Pancreas (tissue), 10 donors: ENCODE measurements around the gene SYPL2. TPM values are rescaled to one million over a fixed set of nuclear protein-coding genes. Genes with fewer than 3 reads are reported as not detected.

Source experiments
- ATAC-seq, 4 donors: fragments of 200-7000 bp; cut with Tn5 transposase; one replicate each; pipeline versions ENCODE4 v1.8.0 to v1.9.1; 2020; ENCODE audit warnings: mild to moderate bottlenecking in 4 of 4, moderate library complexity in 4 of 4
- DNase-seq, 6 donors: peaks; one replicate each; pipeline ENCODE4 v3.0.0-alpha.2; 2020
- FAIRE-seq: peaks from 2 replicates; lab custom pipeline; 2012; peaks lifted over from hg19 to GRCh38; lab: Jason Lieb, UNC
- H3K27ac ChIP-seq, 4 donors: fragments of 200-600 bp; sonication (generic); 1 replicate in 3 of 4; 2 replicates in 1 of 4; pipeline versions ENCODE4 v1.5.0 to v1.8.0; 2020
- H3K27me3 ChIP-seq, 4 donors: fragments of 200-600 bp; one replicate each; pipeline ENCODE4 v1.8.0; 2021
- H3K36me3 ChIP-seq, 3 donors: fragments of 200-600 bp; sonication (generic) in 1 of 3; one replicate each; pipeline versions ENCODE4 v1.5.0 to v1.8.0; 2020 to 2021
- H3K4me1 ChIP-seq, 3 donors: fragments of 200-600 bp; one replicate each; pipeline ENCODE4 v1.8.0; 2021
- H3K4me3 ChIP-seq, 4 donors: fragments of 200-600 bp; sonication (generic) in 2 of 4; one replicate each; pipeline versions ENCODE4 v1.5.0 to v1.8.0; 2020 to 2021
- H3K9me3 ChIP-seq, 4 donors: fragments of 200-600 bp; one replicate each; pipeline ENCODE4 v1.8.0; 2021
- WGBS, 2 donors: extraction: QIAGEN DNeasy Blood & Tissue Kit; methylation state at CpG; one replicate each; pipeline ENCODE4 v1.1.7; 2013; 5-methylcytosine and 5-hydroxymethylcytosine counted together
- intact Hi-C, 3 donors: fragments of 100-400 bp; cut with DNase I; formaldehyde crosslinking; loops; one replicate each; pipeline versions ENCODE4 v1.11.1 to v1.14.2; 2022
- polyA plus RNA-seq, 2 donors: library from polyadenylated mRNA; stranded (reverse); fragments of 200-250 nt; gene quantifications; one replicate each; pipeline ENCODE4 v1.2.3, GENCODE V29; 2013
- total RNA-seq, 6 donors: library from RNA; stranded (reverse); fragmentation: NEBNext Ultra II Directional in 4 of 6; extraction: Animal tissue kit (Norgen Biotek cat#: 25700) in 4 of 6; gene quantifications; one replicate each; pipeline versions ENCODE4 v1.2.1 to v1.2.4, GENCODE V29; 2021 to 2023
- TF ChIP-seq, protein P1 (sequence below), 4 donors: fragments of 200-600 bp; sonication (generic) in 3 of 4; IDR thresholded peaks; one replicate each; pipeline versions ENCODE4 v1.5.0 to v1.8.0; 2021; ENCODE audit warnings: antibody characterized with exemption in 4 of 4
- donor health status: healthy with polysubstance abuse.
- donor health status: DM: no; HTN: no; CAD: no; lungs with moderate emphysema.
- donor health status: DM: no; HTN: no; CAD: no.
- donor health status: control.
- donor health status: control.
- donor health status: Bipolar disorder and iron deficiency.
- donor health status: DM: yes; HTN: yes; CAD: no.
- donor health status: DM: no; HTN: no; CAD: no.
- donor health status: DM: no; HTN: no; CAD: no.
- donor health status: DM: yes; HTN: yes; CAD: no.

SYPL2 gene
- total and polyA plus RNA-seq, 8 donors, result 1.5 to 3.7 (median 2.5) TPM

DNA sequence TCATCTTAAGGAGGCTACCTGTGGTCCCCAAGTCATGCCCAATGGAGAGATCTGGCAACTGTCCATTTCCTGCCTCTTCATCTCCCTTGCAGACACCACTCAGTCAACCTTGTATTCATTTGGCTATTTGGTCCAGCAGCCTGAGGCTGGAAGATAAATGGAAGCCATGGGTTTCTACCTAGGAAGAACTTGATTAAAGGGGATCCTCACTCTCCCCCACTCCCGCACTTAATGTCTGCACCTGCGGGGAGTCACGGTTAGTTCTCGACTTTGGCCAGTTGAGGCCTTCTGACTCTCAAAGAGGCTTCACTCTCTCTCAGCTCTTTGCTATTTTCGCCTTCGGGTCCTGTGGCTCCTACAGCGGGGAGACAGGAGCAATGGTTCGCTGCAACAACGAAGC, 8.9 kb downstream of the SYPL2 start:
- intact Hi-C loops, result no loop called here
- Histone ChIP-seq H3K9me3 (no peaks in the 10 kb centered on the region), H3K27ac (no peak overlapping the region), H3K27me3 (no peaks in the 10 kb centered on the region), H3K4me3 (no peak overlapping the region), H3K4me1 (no peaks in the 10 kb centered on the region), H3K36me3 (no peaks in the 10 kb centered on the region)
- WGBS, 2 donors, result 85% methylated on average over 9 of the region's 9 CpGs
- TF ChIP-seq, protein P1, sequence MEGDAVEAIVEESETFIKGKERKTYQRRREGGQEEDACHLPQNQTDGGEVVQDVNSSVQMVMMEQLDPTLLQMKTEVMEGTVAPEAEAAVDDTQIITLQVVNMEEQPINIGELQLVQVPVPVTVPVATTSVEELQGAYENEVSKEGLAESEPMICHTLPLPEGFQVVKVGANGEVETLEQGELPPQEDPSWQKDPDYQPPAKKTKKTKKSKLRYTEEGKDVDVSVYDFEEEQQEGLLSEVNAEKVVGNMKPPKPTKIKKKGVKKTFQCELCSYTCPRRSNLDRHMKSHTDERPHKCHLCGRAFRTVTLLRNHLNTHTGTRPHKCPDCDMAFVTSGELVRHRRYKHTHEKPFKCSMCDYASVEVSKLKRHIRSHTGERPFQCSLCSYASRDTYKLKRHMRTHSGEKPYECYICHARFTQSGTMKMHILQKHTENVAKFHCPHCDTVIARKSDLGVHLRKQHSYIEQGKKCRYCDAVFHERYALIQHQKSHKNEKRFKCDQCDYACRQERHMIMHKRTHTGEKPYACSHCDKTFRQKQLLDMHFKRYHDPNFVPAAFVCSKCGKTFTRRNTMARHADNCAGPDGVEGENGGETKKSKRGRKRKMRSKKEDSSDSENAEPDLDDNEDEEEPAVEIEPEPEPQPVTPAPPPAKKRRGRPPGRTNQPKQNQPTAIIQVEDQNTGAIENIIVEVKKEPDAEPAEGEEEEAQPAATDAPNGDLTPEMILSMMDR (IDR thresholded peaks at IDR 0.05), result no peak
- DNase-seq (no peak), FAIRE-seq (no peak), ATAC-seq (no peak)

GRCh38 chr1:109476825-109477224, 10.5 kb downstream of the SYPL2 start:
- DNase-seq (no peak), ATAC-seq (no peak), FAIRE-seq (no peak)
- Histone ChIP-seq H3K27ac (no peak overlapping the region), H3K4me3 (no peak overlapping the region), H3K4me1 (no peaks in the 10 kb centered on the region), H3K27me3 (no peaks in the 10 kb centered on the region), H3K36me3 (no peaks in the 10 kb centered on the region), H3K9me3 (no peaks in the 10 kb centered on the region)
- WGBS, 2 donors, result 90% methylated on average over 8 of the region's 8 CpGs
- intact Hi-C loops, result no loop called here
- TF ChIP-seq, protein P1 (IDR thresholded peaks at IDR 0.05), result no peak

- peak in 1 of 4 donors; percentile 13 for ATAC-seq
- no peak for FAIRE-seq
- DNase-seq, result no peak
- H3K27me3 ChIP-seq, result no peaks in the 10 kb centered on the region
- TF ChIP-seq, protein P1 (IDR thresholded peaks at IDR 0.05), result no peak
- H3K4me3 ChIP-seq, result no peak overlapping the region
- no peaks in the 10 kb centered on the region for H3K36me3 ChIP-seq
- H3K9me3 ChIP-seq, result no peaks in the 10 kb centered on the region
- peaks cover 0 to under 1% (median 0%) of the 10 kb centered on the region in 3 donors for H3K4me1 ChIP-seq
- H3K27ac ChIP-seq, result no peak overlapping the region
- 76 to 78% methylated on average over 6 of the region's 6 CpGs for WGBS, 2 donors
- intact Hi-C loops, result no loop called here
Measured at GRCh38 chr1:109477821-109478220, 11.5 kb downstream of the SYPL2 start.

GRCh38 chr1:109478806-109479205, 12.5 kb downstream of the SYPL2 start:
- Histone ChIP-seq H3K4me1 (peaks cover 0 to 4% (median 0%) of the 10 kb centered on the region in 3 donors), H3K4me3 (no peak overlapping the region), H3K36me3 (no peaks in the 10 kb centered on the region), H3K9me3 (no peaks in the 10 kb centered on the region), H3K27me3 (no peaks in the 10 kb centered on the region), H3K27ac (no peak overlapping the region)
- TF ChIP-seq, protein P1 (IDR thresholded peaks at IDR 0.05), result no peak
- DNase-seq (peak in 1 of 6 donors; percentile 53), FAIRE-seq (no peak), ATAC-seq (peak in 2 of 4 donors; percentile 10 to 26)
- intact Hi-C loops, result no loop called here
- 29% methylated on average over 7 of the region's 7 CpGs for WGBS, 2 donors

DNA sequence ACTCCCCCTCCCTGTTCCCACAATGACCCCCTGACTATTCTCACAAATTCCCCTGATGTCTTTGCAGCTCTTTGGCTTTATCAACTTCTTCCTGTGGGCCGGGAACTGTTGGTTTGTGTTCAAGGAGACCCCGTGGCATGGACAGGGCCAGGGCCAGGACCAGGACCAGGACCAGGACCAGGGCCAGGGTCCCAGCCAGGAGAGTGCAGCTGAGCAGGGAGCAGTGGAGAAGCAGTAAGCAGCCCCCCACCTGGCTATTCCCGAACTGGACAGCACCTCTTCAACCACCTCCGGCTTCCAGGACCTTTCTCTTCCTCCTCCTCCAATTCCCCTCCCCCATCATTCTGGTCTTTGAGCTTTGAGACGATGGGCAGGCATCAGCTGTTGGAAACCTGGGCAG, 13.0 kb downstream of the SYPL2 start:
- Histone ChIP-seq H3K27me3 (no peaks in the 10 kb centered on the region), H3K4me1 (peaks cover 0 to 4% (median 0%) of the 10 kb centered on the region in 3 donors), H3K36me3 (no peaks in the 10 kb centered on the region), H3K27ac (no peak overlapping the region), H3K4me3 (no peak overlapping the region), H3K9me3 (no peaks in the 10 kb centered on the region)
- DNase-seq, result no peak
- ATAC-seq, result no peak
- 76 to 82% methylated on average over 5 of the region's 5 CpGs for WGBS, 2 donors
- TF ChIP-seq, protein P1 (IDR thresholded peaks at IDR 0.05), result no peak
- no peak for FAIRE-seq
- intact Hi-C loops, result no loop called here
